GM12878 (cell line): ENCODE measurements around the gene CATSPERZ. TPM values are rescaled to one million over a fixed set of nuclear protein-coding genes. Genes with fewer than 3 reads are reported as not detected.

Source experiments
- ATAC-seq: fragments of 200-7000 bp; cut with Tn5 transposase; 3 replicates; pipeline ENCODE4 v1.9.1; 2020; ENCODE audit warnings: mild to moderate bottlenecking, moderate library complexity
- BruUV-seq: library from RNA; stranded (reverse); fragments of 400-500 nt; replicated peaks from 2 replicates; lab custom pipeline; 2021; lab: Mats Ljungman, UMichigan
- CTCF ChIA-PET: fragments of 300-600 bp; sonication (Branson Sonifier 250); formaldehyde crosslinking; extraction: SDS; loops from one replicate; lab custom pipeline; 2021; ENCODE audit warnings: inconsistent platforms; lab: Yijun Ruan, JAX
- POLR2A ChIA-PET: fragments of 350-600 bp; formaldehyde crosslinking; extraction: SDS; loops from one replicate; lab custom pipeline; 2021; ENCODE audit warnings: inconsistent platforms; lab: Charles Lee
- RAD21 ChIA-PET: fragments of 300-600 bp; sonication (Branson Sonifier 250); formaldehyde crosslinking; loops from one replicate; lab custom pipeline; 2023; ENCODE audit warnings: antibody characterized with exemption; ENCODE audit not compliant: unreplicated experiment; lab: Charles Lee
- SMC1A ChIA-PET: fragments of 300-600 bp; sonication (Branson Sonifier 250); formaldehyde crosslinking; loops from one replicate; lab custom pipeline; 2023; ENCODE audit not compliant: unreplicated experiment, uncharacterized antibody; lab: Charles Lee
- DNase-seq: peaks from one replicate; pipeline ENCODE4 v3.0.0-alpha.2; 2011; ENCODE audit warnings: low read depth, low spot score
- FAIRE-seq: peaks from 3 replicates; lab custom pipeline; 2011; peaks lifted over from hg19 to GRCh38; lab: Jason Lieb, UNC
- H2AFZ ChIP-seq: 2 replicates; pipeline ENCODE4 v1.6.0; 2011; ENCODE audit warnings: low read depth, low read length, control low read depth; ENCODE audit not compliant: control insufficient read depth
- H3K27ac ChIP-seq: 2 replicates; pipeline ENCODE4 v1.5.1; 2011; ENCODE audit warnings: control low read depth; ENCODE audit not compliant: control insufficient read depth, insufficient read depth
- H3K27me3 ChIP-seq, 2 experiments: replicated peaks in 1 of 2; 2 replicates each; pipeline versions ENCODE4 v1.6.0 to v1.6.1; 2011; ENCODE audit warnings: low read length in 1 of 2; ENCODE audit not compliant: control insufficient read depth in 2 of 2, insufficient read depth in 2 of 2
- H3K36me3 ChIP-seq, 2 experiments: 2 replicates each; pipeline ENCODE4 v1.5.1; 2011; ENCODE audit warnings: low read length in 1 of 2; ENCODE audit not compliant: control insufficient read depth in 2 of 2, insufficient read depth in 2 of 2
- H3K4me1 ChIP-seq: 2 replicates; pipeline ENCODE4 v1.6.1; 2011; ENCODE audit warnings: mild to moderate bottlenecking, low read length, moderate library complexity, mixed read lengths; ENCODE audit not compliant: control insufficient read depth, insufficient read depth
- H3K4me2 ChIP-seq: 2 replicates; pipeline ENCODE4 v1.6.0; 2011; ENCODE audit warnings: control low read depth; ENCODE audit not compliant: control insufficient read depth, insufficient read depth
- H3K4me3 ChIP-seq: fragments of 200-600 bp; sonication (generic); 2 replicates; pipeline ENCODE4 v1.5.1; 2016
- H3K79me2 ChIP-seq: 2 replicates; pipeline ENCODE4 v1.6.0; 2011; ENCODE audit warnings: low read length; ENCODE audit not compliant: control insufficient read depth, insufficient read depth
- H3K9ac ChIP-seq: 2 replicates; pipeline ENCODE4 v1.8.0; 2011; ENCODE audit warnings: low read length, control low read depth, mixed read lengths; ENCODE audit not compliant: control insufficient read depth, insufficient read depth
- H3K9me3 ChIP-seq: replicated peaks from 3 replicates; pipeline ENCODE4 v1.5.1; 2011; ENCODE audit warnings: mild to moderate bottlenecking, low read length; ENCODE audit not compliant: control insufficient read depth, insufficient read depth
- H4K20me1 ChIP-seq: 2 replicates; pipeline ENCODE4 v1.6.0; 2011; ENCODE audit not compliant: control insufficient read depth, insufficient read depth
- ATF2 ChIP-seq: IDR thresholded peaks from 2 replicates; pipeline ENCODE4 v1.6.1; 2012; ENCODE audit warnings: low read length, inconsistent platforms
- BRCA1 ChIP-seq: IDR thresholded peaks from 2 replicates; pipeline ENCODE4 v1.6.1; 2011; ENCODE audit warnings: low read depth, low read length, improper control_type of control experiment
- CHD4 ChIP-seq: fragments of 200-600 bp; sonication (generic); IDR thresholded peaks from 2 replicates; pipeline ENCODE4 v1.6.1; 2016; ENCODE audit warnings: mild to moderate bottlenecking
- ETV6 ChIP-seq, 2 experiments: fragments of 450-650 bp in 1 of 2; IDR thresholded peaks in 1 of 2; conservative IDR thresholded peaks in 1 of 2; 2 replicates each; pipeline ENCODE4 v1.6.1; 2014; ENCODE audit warnings: antibody characterized with exemption in 1 of 2, borderline replicate concordance in 1 of 2, low read depth in 1 of 2, mild to moderate bottlenecking in 1 of 2, moderate library complexity in 1 of 2
- FOXM1 ChIP-seq: IDR thresholded peaks from 2 replicates; pipeline ENCODE4 v1.6.1; 2012; ENCODE audit warnings: low read depth, mild to moderate bottlenecking, inconsistent platforms, low read length, moderate library complexity
- JUNB ChIP-seq: IDR thresholded peaks from 2 replicates; pipeline ENCODE4 v1.6.1; 2016; ENCODE audit warnings: antibody characterized with exemption, mild to moderate bottlenecking
- MEF2B ChIP-seq: fragments of 450-650 bp; IDR thresholded peaks from 2 replicates; pipeline ENCODE4 v1.6.1; 2018; ENCODE audit warnings: mild to moderate bottlenecking, moderate library complexity; ENCODE audit not compliant: partially characterized antibody, poor library complexity, severe bottlenecking
- MTA2 ChIP-seq: fragments of 450-650 bp; IDR thresholded peaks from 2 replicates; pipeline ENCODE4 v1.6.1; 2016; ENCODE audit warnings: low read depth, mild to moderate bottlenecking, moderate library complexity
- PKNOX1 ChIP-seq: fragments of 450-650 bp; IDR thresholded peaks from 2 replicates; pipeline ENCODE4 v1.6.1; 2016; ENCODE audit warnings: mild to moderate bottlenecking
- RCOR1 ChIP-seq: conservative IDR thresholded peaks from 2 replicates; pipeline ENCODE4 v1.6.1; 2012; ENCODE audit warnings: low read depth, low read length, improper control_type of control experiment
- RFX5 ChIP-seq: IDR thresholded peaks from 2 replicates; pipeline ENCODE4 v1.6.1; 2011; ENCODE audit warnings: low read depth, low read length, improper control_type of control experiment
- SIX5 ChIP-seq: IDR thresholded peaks from 2 replicates; pipeline ENCODE4 v1.6.1; 2011; ENCODE audit warnings: mild to moderate bottlenecking, low read depth, low read length, moderate library complexity; ENCODE audit not compliant: severe bottlenecking
- SUPT20H ChIP-seq: IDR thresholded peaks from 2 replicates; pipeline ENCODE4 v1.6.1; 2011; ENCODE audit warnings: low read depth, mild to moderate bottlenecking, low read length, moderate library complexity, borderline replicate concordance; ENCODE audit not compliant: control insufficient read depth
- ZNF622 ChIP-seq: fragments of 450-650 bp; IDR thresholded peaks from 2 replicates; pipeline ENCODE4 v1.6.1; 2017; ENCODE audit warnings: mild to moderate bottlenecking, inconsistent platforms
- ZNF687 ChIP-seq: fragments of 450-650 bp; IDR thresholded peaks from 2 replicates; pipeline ENCODE4 v1.6.1; 2017; ENCODE audit warnings: mild to moderate bottlenecking, moderate library complexity
- WGBS: methylation state at CpG from one replicate; pipeline ENCODE4 v1.1.6; 2016; ENCODE audit warnings: low lambda C conversion rate; ENCODE audit not compliant: insufficient replicate concordance, insufficient coverage; ENCODE audit errors: missing lambda C conversion rate; 5-methylcytosine and 5-hydroxymethylcytosine counted together
- in situ Hi-C: fragments of 300-500 bp; cut with MboI; formaldehyde crosslinking; loops from 9 replicates; pipeline ENCODE4 v1.14.3; 2018; ENCODE audit warnings: mixed read lengths
- intact Hi-C: fragments of 100-400 bp; cut with micrococcal nuclease; formaldehyde crosslinking; loops from one replicate; pipeline ENCODE4 v1.14.2; 2022; ENCODE audit not compliant: unreplicated experiment
- polyA plus RNA-seq, 11 experiments: library from polyadenylated mRNA; depleted of rRNA in 4 of 11; unstranded in 6 of 11; stranded (reverse) in 5 of 11; fragments of >200 nt; fragmentation: Nextera tagmentation in 4 of 11; fragmentation: Illumina TruSeq in 1 of 11; extraction: Ambion mirVana in 4 of 11; extraction: Trizol in 1 of 11; gene quantifications; 1 replicate in 1 of 11; 2 replicates in 10 of 11; pipeline versions ENCODE4 v1.2.1 to v1.2.3, GENCODE V29; 2011 to 2016; ENCODE audit warnings: inconsistent platforms in 2 of 11, missing spikeins in 2 of 11, low read depth in 1 of 11
- total RNA-seq, 4 experiments: library from RNA; depleted of rRNA in 3 of 4; stranded (reverse); fragments of >200 nt in 3 of 4; fragmentation: Illumina TruSeq in 1 of 4; extraction: Trizol in 1 of 4; gene quantifications; 2 replicates each; pipeline versions ENCODE4 v1.2.1 to v1.2.3, GENCODE V29; 2013 to 2021

Gene CATSPERZ
- total and polyA plus RNA-seq, 10 of the 15 experiments (the other 5 are each of a cell fraction or from before 2014, with no cell fraction given), result 0.12 to 0.31 TPM; not detected in 8

- Histone ChIP-seq H3K4me1 (peaks cover 24% of the 10 kb centered on the region), H3K4me2 (peak overlapping the region; percentile 100), H4K20me1 (no peaks in the 10 kb centered on the region; the same call in 1 of the 2 replicates), H3K4me3 (no peak overlapping the region), H3K27me3 (no peaks in the 10 kb centered on the region), H3K9me3 (no peaks in the 10 kb centered on the region), H2AFZ (no peak overlapping the region), H3K9ac (no peak overlapping the region), H3K27ac (no peak overlapping the region)
- SMC1A ChIA-PET, result interaction anchor here (0.9 to 3.9 kb wide), 4 partner anchors 8 to 396 kb away, joined by 3 to 28 read pairs (median 4); partner anchors contain the start of genes PRDX5 and TRMT112
- in situ Hi-C loops, result no loop called here
- CTCF ChIA-PET, result interaction anchor here (0.9 to 14.7 kb wide), 8 partner anchors 9 to 91 kb away, joined by 3 to 228 read pairs (median 8); partner anchors contain the start of genes ESRRA, PRDX5 and TRMT112
- intact Hi-C loops, result no loop called here
- POLR2A ChIA-PET, result interaction anchor here (0.6 to 4.6 kb wide), 6 partner anchors 10 to 437 kb away, joined by 3 to 37 read pairs (median 6); partner anchors contain the start of genes PRDX5, SF1 and TRMT112
- ATAC-seq, result no peak
- TF ChIP-seq RFX5, result no peak
- no peak for TF ChIP-seq ATF2
- no peak for TF ChIP-seq CHD4
- no peak for TF ChIP-seq SIX5
- TF ChIP-seq ZNF622, result no peak
- no peak for TF ChIP-seq SUPT20H
- no peak for TF ChIP-seq RCOR1
- TF ChIP-seq PKNOX1, result no peak
- TF ChIP-seq FOXM1, result no peak
- no peak for TF ChIP-seq ZNF687
- TF ChIP-seq JUNB, result no peak
- no peak for TF ChIP-seq MEF2B
- no peak for TF ChIP-seq BRCA1
- TF ChIP-seq MTA2, result no peak
- no peak for TF ChIP-seq ETV6 (conservative IDR thresholded peaks at IDR 0.05 in 1 of 2, IDR thresholded peaks at IDR 0.05 in 1 of 2; ENCODE audit: borderline replicate concordance in 1 of 2, low read depth in 1 of 2)
- TF ChIP-seq, all 136 proteins: peak for 0
- peaks cover 24% of the 10 kb centered on the region for H3K79me2 ChIP-seq
- DNase-seq (no peak), FAIRE-seq (no peak)
- WGBS, result 91% methylated on average over 21 of the region's 21 CpGs
- no TSS peak for BruUV-seq
- H3K36me3 ChIP-seq, result peaks cover 8 to 13% of the 10 kb centered on the region in 2 experiments; a peak in 3 of 4 replicates
- RAD21 ChIA-PET, result interaction anchor here (1.0 to 3.9 kb wide), 3 partner anchors 10 to 24 kb away, joined by 4 to 53 read pairs (median 41); partner anchors contain the start of genes PRDX5 and TRMT112
Observed at GRCh38 chr11:64341429-64341828, 41.3 kb downstream of the CATSPERZ start.
